NCI-H1930 (cell line): ENCODE results near the gene NUP93.
"Not testable (repeated sequence)": the region's sequence is repeated elsewhere in the genome, so short reads cannot be mapped to it uniquely, and the experiment has no call there.

Experiments
- DNase-seq, 2 experiments: peaks; one replicate each; lab custom pipeline; 2025; lab: John Stamatoyannopoulos, UW

Gene NUP93

DNA sequence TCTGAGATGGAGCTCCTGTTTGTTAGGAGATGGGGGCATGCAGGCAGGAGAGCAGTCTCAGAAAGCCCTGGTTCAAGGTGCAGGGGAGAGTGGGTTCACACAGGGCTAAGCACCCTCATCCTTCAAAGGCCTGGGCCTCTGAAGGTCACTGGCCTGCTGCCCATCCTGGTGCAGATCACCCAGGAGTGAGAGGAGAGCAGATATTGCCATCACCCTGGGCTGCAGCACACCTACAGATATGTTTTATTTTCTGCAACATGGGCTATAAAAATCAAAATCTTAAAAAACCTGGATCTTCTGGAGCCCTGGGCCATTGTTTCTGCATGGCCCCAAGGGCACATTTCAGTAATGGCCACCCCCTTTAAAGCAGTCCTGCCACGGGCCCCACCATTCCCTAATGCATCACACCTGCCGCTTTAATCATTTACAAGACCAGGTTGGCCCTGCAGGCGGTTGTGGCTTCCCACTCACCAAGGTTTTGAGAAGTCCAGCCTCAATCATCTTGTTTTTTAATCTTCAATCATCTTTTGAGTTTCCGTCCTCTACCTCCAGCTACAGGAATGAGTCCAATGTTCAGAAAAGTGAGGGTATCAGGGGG, 20.4 kb upstream of the NUP93 start:
- DNase-seq, result no peak

DNA sequence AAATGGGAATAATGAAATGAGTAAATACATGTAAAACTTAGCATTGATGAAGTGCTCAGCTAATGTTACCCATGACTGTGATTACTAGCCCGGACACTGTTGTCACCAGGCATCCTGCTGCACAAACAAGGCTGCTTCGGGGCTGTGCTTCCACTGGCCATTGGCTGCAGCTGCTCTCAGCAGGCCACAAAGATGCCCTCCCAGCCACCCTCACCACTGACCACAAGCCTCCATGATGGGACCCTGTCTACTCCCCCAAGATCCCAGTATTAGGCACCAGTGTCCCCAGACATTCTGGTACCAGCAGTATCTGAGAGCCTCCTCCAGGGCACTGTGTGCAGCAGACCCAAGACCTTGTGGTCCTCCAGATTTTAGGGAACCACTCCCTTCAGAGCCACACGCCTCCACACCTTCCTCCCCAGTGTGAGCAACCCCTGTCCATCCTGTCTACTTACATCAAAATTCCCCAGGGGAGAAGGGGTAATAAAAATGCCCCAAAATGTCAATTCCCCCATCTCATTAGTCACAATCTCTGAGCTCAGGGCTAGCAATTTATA, 19.7 kb upstream of the NUP93 start:
- no peak for DNase-seq

DNA sequence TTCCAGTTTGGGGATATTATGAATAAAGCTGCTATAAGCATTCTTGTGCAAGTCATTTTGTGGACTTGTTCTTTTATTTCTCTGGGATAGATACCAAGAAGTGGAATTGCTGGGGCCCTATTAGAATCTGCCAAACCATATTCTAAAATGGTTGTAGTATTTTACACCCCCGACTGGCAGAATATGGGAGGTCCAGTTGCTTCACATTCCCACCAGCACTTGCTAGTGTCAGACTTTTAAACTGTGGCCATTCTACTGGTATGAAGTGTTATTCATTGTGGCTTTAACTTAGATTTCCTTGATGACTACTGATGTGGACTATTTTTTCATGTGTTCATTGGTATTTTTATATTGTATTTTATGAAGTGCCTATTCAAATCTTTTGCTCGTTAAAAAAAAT, 18.1 kb upstream of the NUP93 start:
- DNase-seq, result no peak

DNA sequence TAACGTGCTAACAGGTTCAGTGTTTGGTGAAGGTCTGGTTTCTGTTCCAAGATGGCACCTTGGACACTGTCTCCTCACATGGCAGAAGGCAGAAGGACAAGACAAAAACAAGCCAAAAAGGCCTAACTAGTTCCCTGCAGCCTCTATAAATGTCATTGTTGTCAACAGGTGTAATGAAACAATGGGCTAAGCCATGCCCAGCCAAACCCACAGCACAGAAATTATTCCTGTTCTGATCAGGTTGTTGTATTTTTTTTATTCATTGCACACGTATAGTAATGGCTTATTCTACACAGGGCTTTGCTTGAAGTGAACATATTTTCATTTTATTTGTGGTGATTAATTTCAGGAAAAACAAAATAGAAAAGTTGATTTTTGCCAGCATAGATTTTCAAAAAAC, 16.1 kb upstream of the NUP93 start:
- DNase-seq, result no peak

DNA sequence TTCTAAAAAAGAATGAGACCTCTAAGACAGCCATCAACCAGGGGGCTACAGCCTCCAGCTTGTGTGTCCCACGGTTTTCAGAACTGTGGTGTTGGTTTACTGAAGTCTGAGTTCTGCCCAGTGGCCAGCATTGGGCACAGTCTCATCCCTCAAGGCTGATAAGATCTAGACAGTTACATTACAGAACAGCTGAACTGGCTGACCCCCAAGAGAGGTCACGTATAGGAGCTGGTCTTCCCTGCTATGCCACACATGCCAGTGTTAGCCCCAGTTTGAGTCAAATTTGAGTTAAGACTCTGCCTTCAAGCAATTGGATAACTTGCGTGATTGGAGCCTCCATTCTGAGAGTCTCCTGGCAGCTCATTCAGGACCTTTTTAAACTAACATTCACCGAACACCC, 14.8 kb upstream of the NUP93 start:
- DNase-seq, result no peak

DNA sequence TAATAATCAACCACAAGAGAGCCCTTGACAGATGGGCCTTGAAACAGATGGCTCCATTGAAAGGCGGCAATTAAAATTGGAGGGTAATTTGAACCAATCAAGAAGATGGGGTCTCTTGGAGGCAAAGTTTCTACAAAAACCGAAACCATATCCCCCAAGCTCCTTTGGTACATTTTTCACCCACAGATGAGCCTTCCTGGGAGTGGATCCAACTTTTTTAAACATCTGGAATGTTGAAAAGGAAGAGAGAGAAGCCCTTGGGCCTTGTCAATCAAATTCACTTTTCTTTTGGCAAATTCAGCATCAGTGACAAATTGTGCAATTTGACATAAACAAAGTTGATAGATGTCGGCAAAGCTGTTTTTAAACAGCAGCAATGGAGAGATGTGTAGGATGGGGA, 13.2 kb upstream of the NUP93 start:
- DNase-seq, result no peak

DNA sequence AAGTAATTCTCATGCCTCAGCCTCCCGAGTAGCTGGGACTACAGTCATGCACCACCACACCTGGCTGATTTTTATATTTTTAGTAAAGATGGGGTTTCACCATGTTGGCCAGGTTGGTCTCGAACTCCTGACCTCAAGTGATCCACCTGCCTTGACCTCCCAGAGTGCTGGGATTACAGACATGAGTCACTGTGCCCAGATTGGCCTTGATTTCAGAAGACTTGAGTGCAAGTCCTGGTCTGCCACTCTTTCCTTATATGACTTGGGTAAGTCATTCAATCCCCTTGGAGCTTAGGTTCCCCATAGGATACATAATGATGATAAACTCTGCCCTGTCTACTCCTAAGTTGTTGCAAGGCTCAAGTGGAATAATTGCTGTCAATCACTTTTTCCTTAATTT, 12.4 kb upstream of the NUP93 start:
- DNase-seq, result not testable (repeated sequence)

DNA sequence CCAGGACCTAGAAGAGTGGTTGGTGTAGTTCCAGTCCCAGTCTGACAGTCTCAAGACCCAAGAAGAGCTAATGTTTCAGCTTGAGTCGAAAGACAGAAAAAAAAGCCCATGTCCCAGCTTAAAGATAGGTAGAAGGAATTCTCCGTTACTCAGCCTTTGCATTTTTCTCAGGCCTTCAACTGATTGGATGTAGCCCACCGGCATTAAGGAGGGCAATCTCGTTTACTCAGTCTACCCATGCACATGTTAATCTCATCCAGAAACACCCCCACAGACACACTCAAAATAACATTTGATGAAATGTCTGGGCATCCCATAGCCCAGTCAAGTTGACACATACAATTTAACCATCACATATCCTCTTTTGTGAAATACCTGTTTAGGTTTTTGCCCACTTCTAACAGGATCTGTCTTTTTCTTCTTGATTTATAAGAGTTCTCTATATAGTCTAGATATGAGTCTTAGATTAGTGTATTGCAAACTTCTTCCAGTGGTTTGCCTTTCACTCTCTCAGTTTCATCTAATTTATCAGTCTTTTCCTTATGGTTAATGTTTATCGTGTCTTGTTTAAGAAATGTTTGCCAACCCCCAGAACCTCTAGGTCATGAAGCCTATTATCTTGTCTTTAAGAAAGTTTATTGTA, 7.6 kb upstream of the NUP93 start:
- no peak for DNase-seq

DNA sequence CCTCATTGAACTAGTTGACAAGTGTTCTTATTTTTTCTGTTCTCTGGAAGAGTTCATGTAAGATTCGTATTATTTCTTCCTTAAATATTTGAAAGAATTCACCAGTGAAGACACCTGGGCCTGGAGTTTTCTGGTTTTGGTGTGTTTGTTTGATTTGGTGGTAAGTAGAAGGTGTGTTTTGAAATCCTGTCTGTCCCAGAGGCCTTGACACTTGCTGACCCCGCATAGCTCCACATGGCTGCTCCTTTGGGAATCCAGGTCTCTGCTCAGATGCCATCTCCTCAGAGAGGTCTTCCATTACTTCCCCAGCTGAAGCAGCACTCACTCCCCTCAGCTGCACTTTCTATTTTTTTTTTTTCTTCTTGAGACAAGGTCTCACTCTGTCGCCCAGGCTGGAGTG, 5.7 kb upstream of the NUP93 start:
- no peak for DNase-seq

DNA sequence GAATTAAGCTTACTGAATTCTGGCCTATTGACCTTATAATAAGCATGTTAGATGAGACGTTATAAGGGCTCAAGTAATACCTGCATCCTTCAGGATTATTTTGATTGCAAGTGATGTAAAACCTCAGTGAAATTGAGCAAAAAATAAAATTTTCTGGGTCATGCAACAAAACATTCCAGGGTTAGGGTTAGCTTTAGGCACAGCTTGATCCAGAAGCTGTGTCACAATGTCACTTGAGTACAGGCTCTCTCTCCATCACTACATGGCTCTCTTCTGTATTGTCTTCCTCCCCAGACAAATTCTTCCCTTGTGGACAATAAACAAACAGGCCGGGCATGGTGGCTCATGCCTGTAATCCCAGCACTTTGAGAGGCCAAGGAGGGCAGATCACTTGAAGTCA, 3.6 kb upstream of the NUP93 start:
- no peak for DNase-seq

DNA sequence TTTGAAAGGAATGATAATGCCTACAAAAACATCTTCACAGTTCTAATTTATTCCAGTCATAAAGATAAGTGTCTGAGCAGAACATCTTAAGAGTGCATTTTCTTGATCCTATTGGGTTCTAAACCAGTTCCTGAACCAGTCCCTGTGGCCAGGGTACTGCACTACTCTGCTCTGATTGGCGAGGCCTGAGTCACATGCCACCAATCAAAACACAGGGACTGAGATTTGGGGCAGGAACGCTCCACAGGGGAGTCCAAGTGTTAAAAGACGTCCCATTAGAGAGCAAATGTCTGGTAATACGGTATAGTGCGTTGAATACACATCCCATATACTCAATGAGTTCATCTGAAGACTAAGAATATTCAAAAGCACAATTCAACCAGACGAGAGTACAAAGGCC, 3.0 kb upstream of the NUP93 start:
- no peak for DNase-seq

DNA sequence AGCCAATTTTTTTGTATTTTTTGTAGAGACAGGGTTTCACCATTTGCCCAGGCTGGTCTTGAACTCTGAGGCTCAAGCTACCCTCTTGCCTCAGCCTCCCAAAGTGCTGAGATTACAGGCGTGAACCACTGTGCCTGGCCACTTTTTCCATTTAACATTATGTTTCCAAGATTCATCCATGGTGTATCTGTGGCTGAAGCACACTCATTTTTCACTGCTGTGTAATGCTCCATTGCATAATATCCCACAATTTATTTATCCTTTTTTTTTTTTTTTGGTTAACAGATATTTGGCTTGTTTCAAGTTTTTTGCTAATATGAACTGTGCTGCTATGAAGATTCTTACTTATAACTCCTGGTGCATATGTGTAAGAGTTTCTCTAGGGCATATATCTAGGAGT, 1.9 kb upstream of the NUP93 start:
- no peak for DNase-seq

DNA sequence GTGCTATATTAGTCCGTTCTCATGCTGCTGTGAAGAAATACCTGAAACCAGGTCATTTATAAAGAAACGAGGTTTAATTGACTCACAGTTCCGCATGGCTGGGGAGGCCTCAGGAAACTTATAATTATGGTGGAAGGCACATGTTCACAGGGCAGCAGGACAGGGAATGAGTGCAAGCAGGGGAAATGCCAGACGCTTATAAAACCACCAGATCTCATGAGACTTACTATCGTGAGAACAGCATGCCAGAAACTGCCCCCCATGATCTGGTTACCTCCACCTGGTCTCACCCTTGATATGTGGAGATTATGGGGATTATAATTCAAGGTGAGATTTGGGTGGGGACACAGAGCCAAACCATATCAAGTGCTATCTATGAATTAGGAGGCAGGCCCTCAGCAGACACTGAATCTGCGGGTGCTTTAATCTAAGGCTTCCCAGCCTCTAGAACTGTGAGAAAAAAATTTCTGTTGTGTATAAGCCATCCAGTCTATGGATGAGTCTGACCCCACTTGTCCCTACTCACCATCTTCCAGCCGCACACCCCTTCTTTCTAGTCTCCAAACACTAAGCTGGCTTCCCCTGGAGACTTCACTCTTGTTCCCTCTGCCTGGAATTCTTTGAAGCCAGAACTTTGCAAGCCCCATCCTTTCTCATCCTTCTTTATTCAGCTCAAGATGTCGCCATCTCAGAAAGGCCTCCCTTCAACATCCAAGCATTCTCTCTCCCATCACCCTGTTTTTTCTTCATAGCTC, 772 bp upstream of the NUP93 start:
- no peak for DNase-seq

DNA sequence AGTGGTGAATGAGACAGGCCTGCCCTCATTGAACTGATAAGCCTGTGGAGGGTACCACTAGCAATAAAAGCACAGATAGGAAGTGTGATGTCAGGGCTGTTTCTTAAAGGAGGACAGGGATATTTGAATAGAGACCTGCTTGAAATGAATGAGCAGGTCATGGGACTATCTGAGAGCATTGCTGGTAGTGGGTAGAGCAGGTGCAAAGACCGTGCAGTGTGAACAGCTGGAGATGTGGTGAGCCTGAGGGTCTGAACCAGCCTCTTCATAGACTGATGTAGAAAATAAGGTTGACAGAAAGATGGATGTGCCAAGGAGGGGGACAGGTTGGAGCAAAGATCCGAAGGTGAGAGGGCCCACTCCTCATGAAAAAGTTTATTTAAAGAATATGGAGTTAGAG, 2.4 kb downstream of the NUP93 start:
- no peak for DNase-seq

DNA sequence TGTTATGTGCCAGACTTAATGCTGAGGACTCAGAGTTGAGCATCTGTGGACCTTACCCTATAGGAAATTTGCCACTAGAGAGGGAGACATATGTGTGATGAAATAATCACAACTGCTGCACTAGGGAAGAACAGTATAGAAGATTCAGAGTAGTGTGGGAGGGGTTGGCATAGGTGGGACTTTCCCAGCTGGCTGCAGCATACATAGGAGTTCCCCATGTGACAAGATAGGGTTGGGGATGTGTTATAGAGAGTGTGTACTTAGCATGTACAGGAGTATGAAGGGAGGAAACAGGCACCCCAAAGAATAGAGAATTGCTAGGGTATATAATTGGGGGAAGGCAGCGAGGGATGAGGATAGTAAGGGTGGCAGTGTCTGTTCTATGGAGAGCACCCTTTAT, 2.9 kb downstream of the NUP93 start:
- no peak for DNase-seq

DNA sequence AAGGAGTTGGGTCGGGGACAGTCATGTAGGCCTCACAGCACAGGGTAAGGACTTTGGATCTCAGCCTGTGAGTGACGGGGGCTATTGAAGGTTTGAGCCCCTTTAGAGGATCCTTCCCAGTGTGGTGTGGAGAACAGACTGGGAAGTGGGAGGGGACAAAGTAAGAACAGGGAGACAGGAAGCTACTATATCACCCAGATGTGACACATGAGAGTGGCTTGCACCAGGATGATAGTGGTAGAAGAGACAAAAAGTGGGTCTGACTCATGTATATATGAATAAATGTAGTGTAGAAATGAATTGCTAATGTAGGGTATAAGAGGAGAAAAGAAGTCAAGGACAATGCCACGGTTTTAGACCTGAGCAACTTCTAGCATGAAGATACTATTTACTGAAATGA, 4.5 kb downstream of the NUP93 start:
- no peak for DNase-seq

DNA sequence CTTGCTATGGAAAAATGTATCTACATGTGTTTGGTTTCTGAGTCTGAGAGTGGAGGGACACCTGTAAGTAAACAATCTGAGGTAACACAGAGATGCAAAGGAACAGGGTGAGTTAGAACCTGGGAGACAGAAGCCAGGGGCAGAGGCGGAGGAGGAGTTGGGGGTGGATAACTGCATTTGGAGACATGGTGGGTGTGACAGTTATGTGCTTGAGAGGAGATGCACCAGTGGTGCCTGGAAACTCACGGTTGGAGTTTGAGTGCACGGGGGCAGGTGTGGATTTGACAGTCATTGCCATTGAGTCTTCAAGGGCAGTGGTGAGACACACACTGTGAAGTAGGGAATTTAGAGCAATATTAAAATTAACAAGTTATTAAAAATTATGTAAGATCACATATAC, 6.5 kb downstream of the NUP93 start:
- DNase-seq, result no peak

DNA sequence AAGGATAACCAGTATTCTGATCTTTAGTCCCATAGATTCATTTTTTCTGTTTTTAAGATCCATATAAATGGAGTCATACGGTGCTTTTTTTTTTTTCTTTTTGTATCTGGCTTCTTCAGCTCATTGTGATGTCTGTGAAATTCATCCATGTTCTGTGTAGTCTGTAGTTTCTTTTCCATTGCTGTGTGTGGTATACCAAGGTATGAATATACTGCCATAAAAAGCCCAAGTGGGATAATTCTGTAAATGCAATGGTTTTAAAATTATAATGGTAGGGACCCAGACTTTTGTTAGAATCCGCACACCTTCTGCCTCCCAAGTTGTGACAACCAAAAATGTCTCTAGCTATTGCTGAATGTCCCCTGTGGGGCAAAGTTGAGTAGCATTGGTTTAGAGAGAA, 7.6 kb downstream of the NUP93 start:
- DNase-seq, result no peak

DNA sequence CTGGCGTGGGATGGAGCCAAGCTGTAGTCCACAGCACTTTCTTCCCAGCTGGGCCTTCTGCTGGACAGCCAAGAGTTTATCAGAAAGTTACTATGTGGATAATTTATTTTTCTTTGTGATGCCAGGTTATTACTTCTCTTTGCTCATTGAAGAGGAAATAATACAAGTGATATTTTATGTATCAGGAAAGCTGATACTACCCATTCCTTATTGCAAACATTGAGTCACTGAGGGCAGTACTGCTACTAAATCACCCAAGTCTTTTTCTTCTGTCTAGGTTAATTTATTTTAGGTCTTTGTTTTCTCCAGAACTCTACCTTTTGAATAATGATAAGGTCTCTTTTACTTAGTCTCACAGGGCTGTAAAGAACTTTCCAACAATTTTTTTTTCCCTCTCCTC, 8.3 kb downstream of the NUP93 start:
- no peak for DNase-seq

DNA sequence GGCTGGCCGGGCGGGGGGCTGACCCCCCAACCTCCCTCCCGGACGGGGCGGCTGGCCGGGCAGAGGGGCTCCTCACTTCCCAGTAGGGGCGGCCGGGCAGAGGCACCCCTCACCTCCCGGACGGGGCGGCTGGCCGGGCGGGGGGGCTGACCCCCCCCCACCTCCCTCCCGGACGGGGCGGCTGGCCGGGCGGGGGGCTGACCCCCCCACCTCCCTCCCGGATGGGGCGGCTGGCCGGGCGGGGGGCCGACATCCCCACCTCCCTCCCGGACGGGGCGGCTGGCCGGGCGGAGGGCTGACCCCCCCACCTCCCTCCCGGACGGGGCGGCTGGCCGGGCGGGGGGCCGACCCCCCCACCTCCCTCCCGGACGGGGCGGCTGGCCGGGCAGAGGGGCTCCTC, 9.4 kb downstream of the NUP93 start:
- not testable (repeated sequence) for DNase-seq

DNA sequence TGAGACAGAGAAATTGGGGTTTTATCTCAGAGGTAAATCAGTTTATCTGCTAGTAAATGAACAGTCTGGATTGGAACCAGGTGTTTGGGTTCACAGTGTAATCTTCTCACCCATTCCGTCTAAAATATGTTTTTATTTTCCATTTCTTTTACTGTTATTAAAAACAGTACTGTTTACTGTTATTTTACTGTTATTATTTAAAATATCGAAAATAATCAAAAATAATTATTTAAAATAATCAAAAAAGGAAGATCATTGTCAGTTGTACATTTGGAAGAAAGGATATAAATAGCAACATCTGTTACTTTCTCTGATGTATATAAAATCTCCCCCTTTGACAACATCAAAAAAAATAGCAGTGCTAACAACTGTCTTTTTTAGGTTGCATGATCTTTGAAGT, 11.5 kb downstream of the NUP93 start:
- no peak for DNase-seq

DNA sequence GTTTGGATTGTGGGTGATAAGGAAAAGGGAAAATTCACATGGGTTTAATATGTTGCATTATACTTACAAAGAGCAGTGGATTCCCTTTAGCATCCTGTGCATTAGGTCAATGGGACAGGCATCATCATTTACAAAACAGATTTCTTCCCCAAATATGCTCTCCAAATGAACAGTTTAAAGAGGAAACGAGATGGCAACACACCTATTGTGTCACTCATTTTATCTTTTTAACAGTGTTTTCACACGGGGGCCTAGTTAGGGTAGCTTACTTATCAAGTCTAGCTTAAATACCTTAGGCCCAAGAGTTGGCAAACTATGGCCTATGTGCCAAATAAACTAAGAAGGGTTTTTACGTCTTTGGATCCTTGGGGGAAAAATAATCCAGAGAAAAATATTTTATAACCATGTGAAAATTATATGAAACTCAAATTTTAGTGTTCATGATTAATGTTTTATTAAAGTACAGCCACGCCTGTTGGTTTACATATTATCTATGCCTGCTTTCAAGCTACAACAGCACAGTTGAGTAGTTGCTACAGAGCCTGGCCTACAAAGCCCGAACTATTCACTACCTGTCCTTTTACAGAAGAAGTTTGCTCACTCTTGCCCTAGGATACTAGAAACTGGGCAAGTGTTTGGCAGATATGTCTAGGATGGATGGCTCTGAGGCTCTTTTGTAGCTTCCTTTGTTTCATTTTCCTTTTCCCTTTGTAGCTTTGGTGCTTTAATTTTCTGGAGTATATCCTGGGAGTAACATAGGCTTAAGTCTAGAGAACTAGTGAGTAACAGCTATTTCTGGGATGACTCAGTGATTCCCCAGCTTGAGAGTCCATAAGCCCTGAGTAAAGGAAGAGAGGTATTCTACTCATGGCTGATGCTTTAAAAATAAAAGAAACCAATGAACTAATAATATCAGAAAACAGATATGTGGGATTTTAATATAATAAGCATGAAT, 12.4 kb downstream of the NUP93 start:
- peak in 1 of 2 experiments; percentile 3 for DNase-seq
